Activated CD8-positive, alpha-beta T cell treated with anti-CD3 and anti-CD28 coated beads for 36 hours (primary cell): ENCODE data around the gene LDB2. TPM values are rescaled to one million over a fixed set of nuclear protein-coding genes. Genes with fewer than 3 reads are reported as not detected.
"Not testable (repeated sequence)": the region's sequence is repeated elsewhere in the genome, so short reads cannot be mapped to it uniquely, and the experiment has no call there.

Experiments
- ATAC-seq: fragments of 200-7000 bp; cut with Tn5 transposase; one replicate; pipeline ENCODE4 v1.10.0; 2021; ENCODE audit warnings: mild to moderate bottlenecking, moderate library complexity
- CTCF ChIA-PET: fragments of 350-600 bp; sonication (Branson Sonifier 250); formaldehyde crosslinking; loops from one replicate; lab custom pipeline; 2021; ENCODE audit warnings: antibody characterized with exemption; lab: Charles Lee
- POLR2A ChIA-PET: fragments of 350-600 bp; sonication (Branson Sonifier 250); formaldehyde crosslinking; loops from one replicate; lab custom pipeline; 2021; ENCODE audit warnings: antibody characterized with exemption; lab: Charles Lee
- DNase-seq: peaks from one replicate; pipeline ENCODE4 v3.0.0-alpha.2; 2020
- H3K27ac Mint-ChIP-seq: one replicate; pipeline ENCODE4 v1.8.0; 2021; ENCODE audit warnings: mild to moderate bottlenecking, mixed read lengths
- H3K27me3 Mint-ChIP-seq: one replicate; pipeline ENCODE4 v1.8.0; 2021; ENCODE audit warnings: mixed read lengths
- H3K36me3 Mint-ChIP-seq: one replicate; pipeline ENCODE4 v1.8.0; 2021; ENCODE audit warnings: low read depth, mixed read lengths
- H3K4me1 Mint-ChIP-seq: one replicate; pipeline ENCODE4 v1.8.0; 2021; ENCODE audit warnings: low read depth, mixed read lengths
- H3K4me3 Mint-ChIP-seq: one replicate; pipeline ENCODE4 v1.8.0; 2021; ENCODE audit warnings: mild to moderate bottlenecking, moderate library complexity, mixed read lengths
- H3K9me3 Mint-ChIP-seq: one replicate; pipeline ENCODE4 v1.8.0; 2021; ENCODE audit warnings: mixed read lengths
- CTCF ChIP-seq: fragments of 200-600 bp; IDR thresholded peaks from one replicate; pipeline ENCODE4 v1.8.0; 2022; ENCODE audit warnings: antibody characterized with exemption, mild to moderate bottlenecking
- intact Hi-C: fragments of 100-400 bp; cut with micrococcal nuclease; formaldehyde crosslinking; loops from one replicate; pipeline ENCODE4 v1.10.0; 2022
- total RNA-seq, 2 experiments: library from RNA; stranded (reverse); gene quantifications; one replicate each; pipeline ENCODE4 v1.2.3, GENCODE V29; 2021

The LDB2 gene
- total RNA-seq, 2 experiments from 2014 or later, result not detected

- H3K4me3 Mint-ChIP-seq, result no peak overlapping the region
- DNase-seq, result no peak
- no peaks in the 10 kb centered on the region for H3K36me3 Mint-ChIP-seq
- no peaks in the 10 kb centered on the region for H3K9me3 Mint-ChIP-seq
- no peaks in the 10 kb centered on the region for H3K27me3 Mint-ChIP-seq
- no peak for ATAC-seq
- ChIA-PET CTCF (no interaction called here), POLR2A (no interaction called here)
- TF ChIP-seq CTCF, result no peak
- no peaks in the 10 kb centered on the region for H3K4me1 Mint-ChIP-seq
- intact Hi-C loops, result no loop called here
- no peak overlapping the region for H3K27ac Mint-ChIP-seq
Measured at GRCh38 chr4:16530688-16531635, 367.5 kb downstream of the LDB2 start.

- Mint-ChIP-seq H3K27me3 (peaks cover 2% of the 10 kb centered on the region), H3K9me3 (no peaks in the 10 kb centered on the region), H3K4me1 (no peaks in the 10 kb centered on the region), H3K4me3 (no peak overlapping the region), H3K36me3 (no peaks in the 10 kb centered on the region), H3K27ac (no peak overlapping the region)
- ChIA-PET POLR2A (no interaction called here), CTCF (no interaction called here)
- DNase-seq (no peak), ATAC-seq (no peak)
- no peak for TF ChIP-seq CTCF
- intact Hi-C loops, result no loop called here
Measured at GRCh38 chr4:16524911-16525554, 373.4 kb downstream of the LDB2 start.

GRCh38 chr4:16524406-16524805, 374.0 kb downstream of the LDB2 start:
- ATAC-seq (no peak), DNase-seq (no peak)
- Mint-ChIP-seq H3K36me3 (no peaks in the 10 kb centered on the region), H3K9me3 (no peaks in the 10 kb centered on the region), H3K4me1 (no peaks in the 10 kb centered on the region), H3K27me3 (peaks cover 2% of the 10 kb centered on the region), H3K4me3 (no peak overlapping the region), H3K27ac (no peak overlapping the region)
- TF ChIP-seq CTCF, result no peak
- POLR2A ChIA-PET, result no interaction called here
- CTCF ChIA-PET, result no interaction called here
- intact Hi-C loops, result no loop called here

GRCh38 chr4:16523526-16523925, 374.9 kb downstream of the LDB2 start:
- H3K27me3 Mint-ChIP-seq, result not testable (repeated sequence)

GRCh38 chr4:16521156-16521915, 377.1 kb downstream of the LDB2 start:
- Mint-ChIP-seq H3K4me3 (no peak overlapping the region), H3K27me3 (peaks cover 2% of the 10 kb centered on the region), H3K27ac (no peak overlapping the region), H3K9me3 (no peaks in the 10 kb centered on the region), H3K36me3 (no peaks in the 10 kb centered on the region), H3K4me1 (no peaks in the 10 kb centered on the region)
- ChIA-PET POLR2A (no interaction called here), CTCF (no interaction called here)
- intact Hi-C loops, result no loop called here
- DNase-seq (no peak), ATAC-seq (no peak)
- no peak for TF ChIP-seq CTCF

More at GRCh38 chr4:16523526-16523925, 374.9 kb downstream of the LDB2 start:
- H3K36me3 Mint-ChIP-seq, DNase-seq, CTCF ChIA-PET, H3K4me3 Mint-ChIP-seq, H3K9me3 Mint-ChIP-seq, POLR2A ChIA-PET, H3K27ac Mint-ChIP-seq, H3K4me1 Mint-ChIP-seq, ATAC-seq, intact Hi-C loops: not testable (repeated sequence)
